Endothelial cell of umbilical vein (primary cell): ENCODE data around the gene SLFN12L.

Experiments
- CTCF ChIP-seq, 2 donors: IDR thresholded peaks; 1 replicate in 1 of 2; 2 replicates in 1 of 2; pipeline ENCODE4 v1.5.1; 2011; ENCODE audit warnings: low read length in 2 of 2, mild to moderate bottlenecking in 2 of 2, moderate library complexity in 2 of 2, control low read depth in 1 of 2, inconsistent platforms in 1 of 2, low read depth in 1 of 2; ENCODE audit not compliant: insufficient read depth in 1 of 2; ENCODE audit errors: extremely low read depth in 1 of 2
- EZH2 ChIP-seq: IDR thresholded peaks from 2 replicates; pipeline ENCODE4 v1.6.1; 2012; ENCODE audit warnings: borderline replicate concordance, low read depth, mild to moderate bottlenecking, moderate library complexity, low read length, inconsistent platforms; ENCODE audit not compliant: severe bottlenecking
- FOS ChIP-seq: IDR thresholded peaks from 2 replicates; pipeline ENCODE4 v1.6.1; 2011; ENCODE audit warnings: mild to moderate bottlenecking, low read length, moderate library complexity, borderline replicate concordance; ENCODE audit not compliant: insufficient read depth
- GATA2 ChIP-seq: IDR thresholded peaks from 2 replicates; pipeline ENCODE4 v1.7.0; 2011; ENCODE audit warnings: low read depth, mild to moderate bottlenecking, moderate library complexity, mixed read lengths, low read length; ENCODE audit not compliant: insufficient read length, insufficient read depth
- JUN ChIP-seq: IDR thresholded peaks from 2 replicates; pipeline ENCODE4 v1.6.1; 2011; ENCODE audit warnings: borderline replicate concordance, low read depth; ENCODE audit not compliant: insufficient read length, insufficient read depth
- MYC ChIP-seq: IDR thresholded peaks from one replicate; pipeline ENCODE4 v1.6.1; 2011; ENCODE audit warnings: mild to moderate bottlenecking, low read depth, low read length
- POLR2A ChIP-seq: IDR thresholded peaks from 2 replicates; pipeline ENCODE4 v1.6.1; 2012; ENCODE audit warnings: low read depth, mild to moderate bottlenecking, control low read depth, low read length
- POLR2AphosphoS5 ChIP-seq: IDR thresholded peaks from 2 replicates; pipeline ENCODE4 v1.6.1; 2012; ENCODE audit warnings: low read depth, mild to moderate bottlenecking, control low read depth, low read length, moderate library complexity; ENCODE audit not compliant: insufficient read depth

GRCh38 chr17:35493040-35493439 is 44.4 kb downstream of the SLFN12L start:
- TF ChIP-seq POLR2A, result no peak
- TF ChIP-seq CTCF (IDR thresholded peaks at IDR 0.05; ENCODE audit: extremely low read depth in 1 of 2, insufficient read depth in 1 of 2, low read depth in 1 of 2, low read length in 2 of 2), result no peak
- no peak for TF ChIP-seq MYC
- TF ChIP-seq FOS, result no peak
- no peak for TF ChIP-seq EZH2
- no peak for TF ChIP-seq POLR2AphosphoS5
- TF ChIP-seq JUN, result no peak
- no peak for TF ChIP-seq GATA2
